DOHH2 (cell line): Measurements from ENCODE around the gene SRPK2.

Experiments used
- CTCF ChIP-seq: fragments of 200-600 bp; sonication (generic); IDR thresholded peaks from one replicate; pipeline ENCODE4 v1.5.1; 2014; ENCODE audit warnings: antibody characterized with exemption, mild to moderate bottlenecking, low read depth, low read length; ENCODE audit not compliant: poor library complexity, severe bottlenecking
- EZH2phosphoT487 ChIP-seq: fragments of 200-600 bp; sonication (generic); IDR thresholded peaks from 2 replicates; pipeline ENCODE4 v1.6.1; 2017; ENCODE audit warnings: borderline replicate concordance, mild to moderate bottlenecking, antibody characterized with exemption, low read length, moderate library complexity, mixed read lengths

- TF ChIP-seq CTCF (no peak), EZH2phosphoT487 (no peak)
Measured at GRCh38 chr7:105297985-105298384, 90.7 kb downstream of the SRPK2 start.
